Measurements from ENCODE around the gene FAM118B. TPM values are rescaled to one million over a fixed set of nuclear protein-coding genes. Genes with fewer than 3 reads are reported as not detected.

The FAM118B gene
- total and polyA plus RNA-seq, 8 donors = 2.5 to 9.0 (median 3.7) TPM

- peak in 2 of 4 donors; percentile 21 to 26 for ATAC-seq
These were observed 25.4 kb upstream of the FAM118B start for GRCh38 chr11:126186025-126186698.

GRCh38 chr11:126186708-126187529, 24.7 kb upstream of the FAM118B start:
- peak in 1 of 4 donors; percentile 11 for ATAC-seq
- H3K4me3 ChIP-seq = no peak overlapping the region
- no peaks in the 10 kb centered on the region for H3K27me3 ChIP-seq
- no peak for FAIRE-seq
- peak in 2 of 6 donors; percentile 39 to 53 for DNase-seq
- TF ChIP-seq CTCF (IDR thresholded peaks at IDR 0.05) = no peak
- H3K9me3 ChIP-seq = no peaks in the 10 kb centered on the region
- no peaks in the 10 kb centered on the region for H3K4me1 ChIP-seq
- no peaks in the 10 kb centered on the region for H3K36me3 ChIP-seq
- intact Hi-C loops (cut with DNase I) = loop anchor here in 2 of 3 donors (5.0 to 10.0 kb wide), 2 partner anchors 250 to 262 kb away; no protein-coding TSS in a partner anchor
- 78 to 84% methylated on average over 18 to 22 of the region's 22 CpGs for WGBS, 2 donors
- H3K27ac ChIP-seq = no peak overlapping the region

More at GRCh38 chr11:126186025-126186698, 25.4 kb upstream of the FAM118B start:
- Histone ChIP-seq H3K27ac (no peak overlapping the region), H3K36me3 (no peaks in the 10 kb centered on the region), H3K27me3 (no peaks in the 10 kb centered on the region), H3K4me1 (no peaks in the 10 kb centered on the region), H3K4me3 (no peak overlapping the region), H3K9me3 (no peaks in the 10 kb centered on the region)
- 77 to 87% methylated on average over 13 to 15 of the region's 15 CpGs for WGBS, 2 donors
- DNase-seq (peak in 2 of 6 donors; percentile 54 to 66), FAIRE-seq (no peak)
- intact Hi-C loops (cut with DNase I) = loop anchor here in 2 of 3 donors (5.0 to 10.0 kb wide), 2 partner anchors 249 to 261 kb away; no protein-coding TSS in a partner anchor
- TF ChIP-seq CTCF (IDR thresholded peaks at IDR 0.05) = no peak

- Histone ChIP-seq H3K4me1 (no peaks in the 10 kb centered on the region), H3K27me3 (no peaks in the 10 kb centered on the region), H3K4me3 (no peak overlapping the region), H3K36me3 (no peaks in the 10 kb centered on the region), H3K27ac (no peak overlapping the region), H3K9me3 (no peaks in the 10 kb centered on the region)
- 85 to 86% methylated on average over 15 of the region's 15 CpGs for WGBS, 2 donors
- no peak for FAIRE-seq
- TF ChIP-seq CTCF (IDR thresholded peaks at IDR 0.05) = no peak
- DNase-seq = peak in 2 of 6 donors; percentile 30 to 35
- ATAC-seq = no peak
- intact Hi-C loops (cut with DNase I) = loop anchor here in 2 of 3 donors (5.0 to 10.0 kb wide), 2 partner anchors 251 to 264 kb away; no protein-coding TSS in a partner anchor
These were observed 23.1 kb upstream of the FAM118B start for GRCh38 chr11:126188332-126189108.

GRCh38 chr11:126189109-126189929, 22.3 kb upstream of the FAM118B start:
- Histone ChIP-seq H3K9me3 (no peaks in the 10 kb centered on the region), H3K4me1 (no peaks in the 10 kb centered on the region), H3K27ac (no peak overlapping the region), H3K36me3 (no peaks in the 10 kb centered on the region), H3K4me3 (no peak overlapping the region), H3K27me3 (no peaks in the 10 kb centered on the region)
- peak in 2 of 6 donors; percentile 40 to 46 for DNase-seq
- intact Hi-C loops (cut with DNase I) = loop anchor here in 2 of 3 donors (5.0 to 10.0 kb wide), 2 partner anchors 252 to 265 kb away; no protein-coding TSS in a partner anchor
- TF ChIP-seq CTCF (IDR thresholded peaks at IDR 0.05) = no peak
- no peak for ATAC-seq
- WGBS, 2 donors = 86% methylated on average over 22 of the region's 22 CpGs
- FAIRE-seq = no peak
